GM12874 (cell line): ENCODE data around the gene TMCC2.

Source experiments
- CTCF ChIP-seq: IDR thresholded peaks from 2 replicates; pipeline ENCODE4 v1.5.1; 2011; ENCODE audit warnings: low read depth, mild to moderate bottlenecking, control low read depth, low read length, moderate library complexity; ENCODE audit not compliant: insufficient read depth

The TMCC2 gene

GRCh38 chr1:205279986-205280385 lies 52.2 kb downstream of the TMCC2 start:
- no peak for TF ChIP-seq CTCF

GRCh38 chr1:205283270-205284147 lies 55.8 kb downstream of the TMCC2 start:
- TF ChIP-seq CTCF = no peak

GRCh38 chr1:205284420-205285144 lies 56.8 kb downstream of the TMCC2 start:
- TF ChIP-seq CTCF = no peak

- no peak for TF ChIP-seq CTCF
Measured at GRCh38 chr1:205285381-205286101, 57.8 kb downstream of the TMCC2 start.

DNA sequence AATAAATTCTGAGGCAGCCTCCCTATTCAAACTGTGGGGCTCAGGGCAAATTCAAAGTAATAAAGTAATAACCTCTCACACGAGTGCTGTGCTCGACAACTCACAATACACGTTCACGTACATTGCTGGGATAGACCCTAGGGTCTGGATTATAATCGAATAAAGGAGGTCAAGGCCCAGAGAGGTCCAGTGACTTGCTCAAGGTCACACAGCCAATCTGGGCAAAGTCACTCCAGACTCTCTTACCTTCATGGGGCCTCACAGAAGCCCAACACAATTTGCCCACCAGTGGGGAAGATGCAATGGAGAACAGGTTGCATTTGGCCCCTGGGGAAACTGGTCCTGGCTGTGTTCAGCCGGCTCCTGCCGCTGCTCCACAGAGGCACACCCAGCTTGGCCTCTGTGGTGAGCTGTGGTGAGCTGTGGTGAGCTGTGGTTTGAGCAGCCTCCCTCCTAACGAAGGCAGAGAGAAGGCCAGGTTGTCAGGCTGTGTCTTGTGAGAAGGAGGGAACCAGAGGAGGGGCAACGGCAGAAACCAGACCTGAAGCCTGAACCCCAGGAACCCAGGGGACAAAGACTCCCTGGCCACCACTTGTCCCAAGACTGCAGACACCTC lies 58.7 kb downstream of the TMCC2 start:
- TF ChIP-seq CTCF = no peak

DNA sequence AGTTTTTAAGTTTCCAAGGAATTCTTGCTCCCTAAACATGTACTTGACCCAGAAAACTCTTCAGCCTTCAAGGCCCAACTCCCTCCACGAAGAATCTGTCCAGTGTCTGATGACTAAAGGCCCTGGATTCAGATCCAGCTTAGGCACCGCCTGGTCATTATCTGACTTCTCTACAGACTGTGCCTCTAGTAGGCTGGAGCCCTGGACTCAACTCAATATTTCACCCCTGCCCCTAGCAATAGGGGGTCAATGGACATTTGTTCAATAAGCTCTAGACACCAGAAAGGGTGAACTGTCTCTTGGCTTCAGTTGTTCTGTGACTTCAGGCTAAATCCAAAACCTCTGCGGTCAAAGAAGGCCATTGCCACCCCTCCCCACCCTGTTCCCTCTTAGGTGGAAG lies 59.3 kb downstream of the TMCC2 start:
- no peak for TF ChIP-seq CTCF
